Osteoblast (primary cell): Measurements from ENCODE around the gene WNT6. TPM values are rescaled to one million over a fixed set of nuclear protein-coding genes. Genes with fewer than 3 reads are reported as not detected.

Experiments used
- DNase-seq: peaks from one replicate; pipeline ENCODE4 v3.0.0; 2011; ENCODE audit warnings: low spot score, mixed read lengths; ENCODE audit not compliant: insufficient read length; ENCODE audit errors: missing footprints
- H2AFZ ChIP-seq: 2 replicates; pipeline ENCODE4 v1.6.0; 2011; ENCODE audit warnings: mild to moderate bottlenecking, low read length
- H3K27ac ChIP-seq: 2 replicates; pipeline ENCODE4 v1.5.1; 2011; ENCODE audit warnings: mild to moderate bottlenecking, low read depth, low read length, moderate library complexity
- H3K27me3 ChIP-seq: 2 replicates; pipeline ENCODE4 v1.6.0; 2012; ENCODE audit warnings: mild to moderate bottlenecking, control low read depth, inconsistent platforms, low read length, moderate library complexity; ENCODE audit not compliant: insufficient read depth
- H3K36me3 ChIP-seq: 2 replicates; pipeline ENCODE4 v1.5.1; 2011; ENCODE audit warnings: mild to moderate bottlenecking, low read length, control low read depth, moderate library complexity; ENCODE audit not compliant: insufficient read depth
- H3K4me1 ChIP-seq: 2 replicates; pipeline ENCODE4 v1.5.1; 2011; ENCODE audit warnings: mild to moderate bottlenecking, low read length, control low read depth, moderate library complexity; ENCODE audit not compliant: insufficient read depth
- H3K4me2 ChIP-seq: 2 replicates; pipeline ENCODE4 v1.6.0; 2011; ENCODE audit warnings: mild to moderate bottlenecking, low read length; ENCODE audit not compliant: insufficient read depth
- H3K4me3 ChIP-seq: fragments of 200-600 bp; sonication (generic); 3 replicates; pipeline ENCODE4 v1.5.1; 2012; ENCODE audit warnings: mild to moderate bottlenecking, low read length, inconsistent platforms; ENCODE audit not compliant: insufficient read depth
- H3K79me2 ChIP-seq: 2 replicates; pipeline ENCODE4 v1.6.0; 2012; ENCODE audit warnings: mild to moderate bottlenecking, low read length, control low read depth, inconsistent platforms; ENCODE audit not compliant: insufficient read depth
- H3K9me3 ChIP-seq: 2 replicates; pipeline ENCODE4 v1.5.1; 2011; ENCODE audit warnings: low read depth, low read length, control low read depth
- H4K20me1 ChIP-seq: 2 replicates; pipeline ENCODE4 v1.6.0; 2012; ENCODE audit warnings: mild to moderate bottlenecking, low read length, control low read depth; ENCODE audit not compliant: insufficient read depth
- CTCF ChIP-seq: IDR thresholded peaks from 2 replicates; pipeline ENCODE4 v1.5.1; 2011; ENCODE audit warnings: mild to moderate bottlenecking, low read depth, low read length, moderate library complexity; ENCODE audit errors: extremely low read depth
- total RNA-seq: library from RNA; depleted of rRNA; stranded (reverse); fragments of >200 nt; gene quantifications from 2 replicates; pipeline ENCODE4 v1.2.3, GENCODE V29; 2012

Gene WNT6
- total RNA-seq, 1 donor, result not detected

DNA sequence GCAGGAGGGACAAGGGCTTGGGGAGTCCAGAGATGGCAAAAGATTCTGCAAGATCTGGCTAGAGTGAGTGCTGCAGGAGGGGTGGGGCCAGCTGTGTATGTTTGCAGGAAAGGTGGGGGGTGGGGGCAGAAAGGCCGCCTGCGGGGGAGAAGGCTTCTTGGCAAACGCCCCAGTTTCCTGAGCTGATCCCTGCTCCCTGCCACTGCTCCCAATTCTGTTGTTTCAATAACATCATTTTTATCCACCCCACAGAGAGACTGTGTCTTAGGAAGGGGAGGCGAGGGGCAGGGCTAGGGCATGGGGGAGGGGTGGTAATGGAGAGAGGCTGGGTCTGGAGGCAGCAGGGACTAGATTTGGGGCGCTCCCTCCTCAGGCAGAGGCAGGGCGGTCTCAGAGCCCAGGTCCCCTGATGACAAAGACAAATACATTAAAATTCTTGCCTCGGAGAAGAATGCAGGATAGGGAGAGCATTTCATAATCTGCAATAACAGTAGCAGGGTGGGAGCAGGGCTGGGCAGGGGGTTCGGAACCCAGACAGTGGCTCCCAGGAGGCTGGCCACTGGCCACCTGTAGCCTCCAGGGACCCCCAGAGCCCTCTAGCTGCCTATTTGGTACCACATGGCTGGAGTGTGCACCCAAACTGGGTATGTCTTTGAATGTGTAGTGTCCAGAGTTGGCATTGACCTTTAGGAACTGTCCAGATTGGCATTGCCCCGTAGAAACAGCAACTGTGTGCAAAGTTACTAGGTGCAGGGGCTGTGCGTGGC lies 2.1 kb upstream of the WNT6 start:
- Histone ChIP-seq H4K20me1 (no peaks in the 10 kb centered on the region), H3K4me3 (no peak overlapping the region), H3K79me2 (no peaks in the 10 kb centered on the region), H3K27ac (no peak overlapping the region), H3K27me3 (peaks cover 83% of the 10 kb centered on the region), H3K36me3 (no peaks in the 10 kb centered on the region), H3K4me1 (peaks cover 8% of the 10 kb centered on the region), H2AFZ (no peak overlapping the region), H3K4me2 (no peak overlapping the region), H3K9me3 (no peaks in the 10 kb centered on the region)
- peak; percentile 72 for DNase-seq
- TF ChIP-seq CTCF, result no peak

- Histone ChIP-seq H3K27me3 (peaks cover 82% of the 10 kb centered on the region), H3K79me2 (no peaks in the 10 kb centered on the region), H3K36me3 (no peaks in the 10 kb centered on the region), H3K4me3 (no peak overlapping the region), H3K4me1 (peaks cover 6% of the 10 kb centered on the region), H2AFZ (no peak overlapping the region), H4K20me1 (no peaks in the 10 kb centered on the region), H3K9me3 (no peaks in the 10 kb centered on the region), H3K27ac (no peak overlapping the region), H3K4me2 (no peak overlapping the region)
- DNase-seq, result peak; percentile 70
- no peak for TF ChIP-seq CTCF
These were observed 1.5 kb upstream of the WNT6 start for GRCh38 chr2:218858138-218858445.

DNA sequence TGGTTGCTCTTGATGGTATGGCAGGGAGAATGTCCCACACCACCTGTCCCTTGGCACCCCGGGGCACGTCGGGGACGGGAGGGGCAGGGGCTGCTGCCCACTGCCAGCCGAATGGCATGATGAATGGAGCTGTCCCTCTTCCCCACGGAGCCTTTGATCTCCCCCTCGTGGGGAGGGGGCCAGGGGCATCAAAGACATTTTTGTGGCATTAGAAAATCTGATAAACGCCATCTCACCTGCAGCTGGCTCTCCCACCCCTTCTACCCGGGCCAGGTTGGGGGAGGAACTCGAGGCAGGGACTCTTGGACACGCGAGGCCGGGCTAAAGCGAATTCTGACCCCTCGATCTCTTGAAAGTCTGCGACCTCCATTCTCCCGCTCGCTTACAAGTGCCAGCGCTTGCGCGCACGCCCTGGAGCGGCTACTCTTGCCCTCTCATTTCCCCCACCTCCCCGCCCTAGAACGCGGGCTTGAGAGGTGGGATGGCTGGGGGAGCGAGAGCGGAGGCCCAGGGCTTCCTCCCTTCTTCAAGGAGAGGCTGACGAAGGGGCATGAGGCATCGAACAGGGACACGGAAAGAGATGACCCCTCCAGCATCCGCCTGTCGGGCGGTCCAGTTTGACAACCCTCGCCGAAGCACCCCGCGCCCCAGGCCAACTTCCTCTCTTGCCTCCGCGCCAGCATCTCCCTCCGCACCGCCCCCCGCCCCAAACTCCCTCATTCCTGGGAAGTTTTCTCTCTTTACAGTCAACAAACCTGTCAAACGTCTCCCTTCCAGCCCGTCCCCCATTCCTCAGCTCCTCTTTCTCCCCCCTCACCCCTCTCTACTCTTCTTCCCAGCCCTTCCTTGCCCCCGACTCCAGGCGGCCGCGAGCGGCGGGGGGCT lies 692 bp upstream of the WNT6 start:
- no peaks in the 10 kb centered on the region for H3K36me3 ChIP-seq
- H4K20me1 ChIP-seq, result no peaks in the 10 kb centered on the region
- DNase-seq, result peak; percentile 67
- no peaks in the 10 kb centered on the region for H3K9me3 ChIP-seq
- no peaks in the 10 kb centered on the region for H3K4me1 ChIP-seq
- H2AFZ ChIP-seq, result no peak overlapping the region
- no peaks in the 10 kb centered on the region for H3K79me2 ChIP-seq
- H3K27ac ChIP-seq, result no peak overlapping the region
- H3K27me3 ChIP-seq, result peaks cover 78% of the 10 kb centered on the region
- TF ChIP-seq CTCF, result no peak
- H3K4me2 ChIP-seq, result no peak overlapping the region
- H3K4me3 ChIP-seq, result no peak overlapping the region
